MM.1S (cell line): ENCODE results near the gene FRMD1.

Experiments
- EZH2 ChIP-seq: fragments of 300-600 bp; sonication (generic); optimal IDR thresholded peaks from 2 replicates; pipeline ENCODE3; 2017; ENCODE audit warnings: low read depth, mild to moderate bottlenecking, antibody characterized with exemption, low read length, mixed read lengths
- TF ChIP-seq, protein P1 (sequence below): fragments of 300-600 bp; sonication (generic); IDR thresholded peaks from 2 replicates; pipeline ENCODE4 v1.5.1; 2016; ENCODE audit warnings: antibody characterized with exemption, low read length, mixed read lengths

DNA sequence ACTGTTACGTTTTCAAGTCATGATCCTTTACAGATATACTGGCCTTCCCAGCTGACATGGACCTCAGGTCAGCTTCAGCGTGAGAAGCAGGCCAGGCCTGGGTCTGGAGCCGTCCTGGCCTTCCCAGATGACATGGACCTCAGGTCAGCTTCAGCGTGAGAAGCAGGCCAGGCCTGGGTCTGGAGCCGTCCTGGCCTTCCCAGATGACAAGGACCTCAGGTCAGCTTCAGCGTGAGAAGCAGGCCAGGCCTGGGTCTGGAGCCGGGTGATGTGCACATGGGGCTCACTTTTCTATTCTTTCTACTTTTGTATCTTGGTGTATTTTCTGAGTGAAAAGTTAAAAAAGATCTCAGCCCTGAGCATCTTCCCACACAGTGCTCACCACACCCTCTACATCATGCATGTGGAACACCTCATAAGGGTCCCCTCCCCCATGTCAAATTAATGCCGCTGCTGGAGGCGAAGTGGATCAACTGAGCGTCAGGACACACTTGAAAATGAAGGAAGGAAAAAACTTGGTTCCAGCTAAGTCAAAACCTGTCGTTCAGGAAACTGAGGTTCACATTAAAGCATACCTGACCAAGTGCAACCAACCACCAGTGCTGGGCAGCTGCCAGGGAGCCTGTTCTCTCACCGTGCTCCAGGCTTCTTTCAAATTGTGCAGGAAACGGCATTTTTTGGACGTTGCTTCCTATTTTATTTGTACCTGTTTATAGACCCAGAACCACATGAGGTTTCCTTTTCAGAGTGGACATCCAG, 49.4 kb downstream of the FRMD1 start:
- TF ChIP-seq, protein P1, sequence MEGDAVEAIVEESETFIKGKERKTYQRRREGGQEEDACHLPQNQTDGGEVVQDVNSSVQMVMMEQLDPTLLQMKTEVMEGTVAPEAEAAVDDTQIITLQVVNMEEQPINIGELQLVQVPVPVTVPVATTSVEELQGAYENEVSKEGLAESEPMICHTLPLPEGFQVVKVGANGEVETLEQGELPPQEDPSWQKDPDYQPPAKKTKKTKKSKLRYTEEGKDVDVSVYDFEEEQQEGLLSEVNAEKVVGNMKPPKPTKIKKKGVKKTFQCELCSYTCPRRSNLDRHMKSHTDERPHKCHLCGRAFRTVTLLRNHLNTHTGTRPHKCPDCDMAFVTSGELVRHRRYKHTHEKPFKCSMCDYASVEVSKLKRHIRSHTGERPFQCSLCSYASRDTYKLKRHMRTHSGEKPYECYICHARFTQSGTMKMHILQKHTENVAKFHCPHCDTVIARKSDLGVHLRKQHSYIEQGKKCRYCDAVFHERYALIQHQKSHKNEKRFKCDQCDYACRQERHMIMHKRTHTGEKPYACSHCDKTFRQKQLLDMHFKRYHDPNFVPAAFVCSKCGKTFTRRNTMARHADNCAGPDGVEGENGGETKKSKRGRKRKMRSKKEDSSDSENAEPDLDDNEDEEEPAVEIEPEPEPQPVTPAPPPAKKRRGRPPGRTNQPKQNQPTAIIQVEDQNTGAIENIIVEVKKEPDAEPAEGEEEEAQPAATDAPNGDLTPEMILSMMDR: no peak
- TF ChIP-seq EZH2: no peak
